ENCODE data around the gene IL17F.
A peak's percentile ranks its signal among the peaks of the same experiment; 100 is the strongest.

The IL17F gene

DNA sequence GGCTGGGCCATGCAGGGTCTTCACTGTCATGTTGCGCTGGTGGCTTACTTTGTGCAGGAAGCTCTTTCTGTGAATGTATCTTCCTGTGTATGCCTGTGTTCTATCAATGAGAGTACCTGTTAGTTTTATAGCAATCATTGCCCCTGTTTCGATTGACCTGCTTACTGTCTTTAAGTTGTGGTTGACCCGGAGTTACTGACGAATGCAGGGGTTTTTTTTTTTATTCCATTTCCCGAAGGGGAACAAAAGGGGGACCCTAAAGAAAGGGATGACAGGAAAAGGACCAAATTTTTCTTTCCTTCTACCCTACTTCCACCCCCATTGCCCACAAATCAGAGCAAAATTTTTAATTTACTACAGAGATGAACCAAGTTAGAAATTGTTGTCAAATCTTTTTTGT, at the start of gene IL17F:
IL17F (minus strand) TSS at position 101 of the 400 bp plus-strand sequence; CDS start at position 30, 71 bp downstream.
- no peak for ATAC-seq

DNA sequence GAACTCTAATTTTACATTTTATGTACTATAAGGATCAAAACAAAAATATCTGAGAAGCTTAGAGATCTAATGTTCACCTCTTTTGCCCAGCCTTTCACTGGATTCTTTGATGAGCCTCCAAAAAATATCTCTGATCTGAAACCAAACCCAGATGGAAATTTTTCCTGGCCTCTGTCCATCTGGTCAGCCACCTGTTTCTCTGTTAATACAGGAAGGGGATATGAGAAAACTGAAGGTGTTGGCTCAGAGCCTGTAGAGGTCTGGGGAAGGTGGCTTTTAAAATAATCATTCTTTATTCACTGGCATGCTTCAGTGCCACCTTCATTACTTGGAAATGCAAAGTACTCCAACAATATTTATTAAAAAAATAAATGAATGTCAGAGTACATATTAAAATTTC, 48.8 kb upstream of the IL17F start:
- peak overlapping the region; percentile 48 for H3K27ac Mint-ChIP-seq
- no peak overlapping the region for H3K4me3 Mint-ChIP-seq
- peaks cover 26% of the 10 kb centered on the region for H3K4me1 Mint-ChIP-seq
- H3K36me3 Mint-ChIP-seq, result no peaks in the 10 kb centered on the region
- H3K9me3 Mint-ChIP-seq, result peaks cover 4% of the 10 kb centered on the region
- H3K27me3 Mint-ChIP-seq, result no peaks in the 10 kb centered on the region
- ATAC-seq, result no peak

More for the DNA sequence above, at the start of gene IL17F:
- no peaks in the 10 kb centered on the region for H3K9me3 Mint-ChIP-seq
- peaks cover 23% of the 10 kb centered on the region for H3K27me3 Mint-ChIP-seq
- H3K27ac Mint-ChIP-seq, result no peak within 1 kb of the TSS
- no peaks in the 10 kb centered on the region for H3K4me1 Mint-ChIP-seq
- H3K36me3 Mint-ChIP-seq, result no peaks in the 10 kb centered on the region
- no peak within 1 kb of the TSS for H3K4me3 Mint-ChIP-seq

DNA sequence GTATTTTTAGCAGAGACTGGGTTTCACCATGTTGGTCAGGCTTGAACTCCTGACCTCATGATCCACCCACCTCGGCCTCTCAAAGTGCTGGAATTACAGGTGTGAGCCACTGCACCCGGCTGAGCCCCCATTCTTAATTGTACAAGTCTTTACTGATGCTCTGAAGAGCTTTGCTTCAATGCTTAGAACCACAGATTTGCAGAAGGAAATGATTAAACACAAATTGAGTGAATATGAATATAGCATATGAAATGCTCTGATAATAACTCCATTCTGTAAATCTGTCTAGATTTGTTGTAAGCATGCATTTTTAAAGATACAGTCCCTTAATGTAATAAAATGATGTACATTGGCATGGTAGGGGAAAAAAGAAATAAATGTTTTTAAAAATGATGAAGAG, 44.5 kb upstream of the IL17F start:
- Mint-ChIP-seq H3K36me3 (no peaks in the 10 kb centered on the region), H3K9me3 (no peaks in the 10 kb centered on the region), H3K4me3 (no peak overlapping the region), H3K4me1 (no peaks in the 10 kb centered on the region), H3K27ac (no peak overlapping the region), H3K27me3 (no peaks in the 10 kb centered on the region)
- ATAC-seq, result no peak

DNA sequence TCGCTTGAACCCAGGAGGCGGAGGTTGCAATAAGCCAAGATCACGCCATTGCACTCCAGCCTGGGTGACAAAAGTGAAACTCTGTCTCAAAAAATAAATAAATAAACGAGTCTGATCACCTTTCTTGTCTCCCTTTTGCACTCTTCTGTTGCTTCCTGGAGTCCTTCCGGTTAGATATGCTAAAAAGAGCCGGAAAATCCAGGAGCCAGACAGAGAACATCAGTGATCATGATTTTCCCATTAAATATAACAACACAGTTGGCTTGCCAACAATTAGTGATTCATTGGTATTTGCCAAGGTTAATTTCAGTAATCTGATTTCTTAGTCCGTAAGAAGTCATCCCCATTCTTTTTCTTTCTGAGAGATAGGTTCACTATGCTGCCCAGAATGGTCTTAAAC, 43.9 kb upstream of the IL17F start:
- H3K9me3 Mint-ChIP-seq, result no peaks in the 10 kb centered on the region
- no peak overlapping the region for H3K4me3 Mint-ChIP-seq
- H3K27ac Mint-ChIP-seq, result no peak overlapping the region
- peaks cover 4% of the 10 kb centered on the region for H3K4me1 Mint-ChIP-seq
- no peak for ATAC-seq
- peaks cover 3% of the 10 kb centered on the region for H3K36me3 Mint-ChIP-seq
- H3K27me3 Mint-ChIP-seq, result no peaks in the 10 kb centered on the region

DNA sequence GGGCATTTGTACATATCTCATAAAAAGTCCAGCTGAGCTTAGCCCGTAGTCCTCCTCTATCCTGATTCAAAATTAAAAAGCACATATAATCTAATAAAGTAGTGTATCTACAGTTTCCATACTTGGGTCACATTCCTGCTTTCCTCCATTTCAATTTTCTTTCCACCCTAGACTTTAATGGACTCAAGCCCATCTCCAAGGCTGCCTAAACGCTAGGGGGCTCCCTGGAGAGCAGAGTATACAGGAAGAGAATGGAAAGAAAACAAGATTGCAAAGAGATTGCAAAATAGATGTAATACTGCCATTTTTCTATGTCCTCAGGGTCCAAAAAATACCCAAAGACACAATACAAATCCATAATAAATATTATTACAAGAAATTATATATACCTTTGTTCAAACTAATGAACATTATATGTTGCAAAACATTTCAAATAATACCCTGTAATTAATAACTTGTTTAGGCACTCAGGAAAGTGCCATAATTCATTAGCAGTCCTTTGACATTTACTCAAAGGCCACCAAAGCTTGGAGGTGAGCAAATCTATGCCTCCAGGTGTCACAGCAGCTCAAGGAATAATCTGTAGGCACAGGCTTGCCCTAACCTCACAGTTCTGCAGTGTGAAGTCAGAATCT, 42.6 kb upstream of the IL17F start:
- ATAC-seq, result no peak
- no peak overlapping the region for H3K4me3 Mint-ChIP-seq
- peaks cover 17% of the 10 kb centered on the region for H3K4me1 Mint-ChIP-seq
- H3K36me3 Mint-ChIP-seq, result peaks cover 14% of the 10 kb centered on the region
- H3K9me3 Mint-ChIP-seq, result no peaks in the 10 kb centered on the region
- H3K27ac Mint-ChIP-seq, result no peak overlapping the region
- H3K27me3 Mint-ChIP-seq, result no peaks in the 10 kb centered on the region

DNA sequence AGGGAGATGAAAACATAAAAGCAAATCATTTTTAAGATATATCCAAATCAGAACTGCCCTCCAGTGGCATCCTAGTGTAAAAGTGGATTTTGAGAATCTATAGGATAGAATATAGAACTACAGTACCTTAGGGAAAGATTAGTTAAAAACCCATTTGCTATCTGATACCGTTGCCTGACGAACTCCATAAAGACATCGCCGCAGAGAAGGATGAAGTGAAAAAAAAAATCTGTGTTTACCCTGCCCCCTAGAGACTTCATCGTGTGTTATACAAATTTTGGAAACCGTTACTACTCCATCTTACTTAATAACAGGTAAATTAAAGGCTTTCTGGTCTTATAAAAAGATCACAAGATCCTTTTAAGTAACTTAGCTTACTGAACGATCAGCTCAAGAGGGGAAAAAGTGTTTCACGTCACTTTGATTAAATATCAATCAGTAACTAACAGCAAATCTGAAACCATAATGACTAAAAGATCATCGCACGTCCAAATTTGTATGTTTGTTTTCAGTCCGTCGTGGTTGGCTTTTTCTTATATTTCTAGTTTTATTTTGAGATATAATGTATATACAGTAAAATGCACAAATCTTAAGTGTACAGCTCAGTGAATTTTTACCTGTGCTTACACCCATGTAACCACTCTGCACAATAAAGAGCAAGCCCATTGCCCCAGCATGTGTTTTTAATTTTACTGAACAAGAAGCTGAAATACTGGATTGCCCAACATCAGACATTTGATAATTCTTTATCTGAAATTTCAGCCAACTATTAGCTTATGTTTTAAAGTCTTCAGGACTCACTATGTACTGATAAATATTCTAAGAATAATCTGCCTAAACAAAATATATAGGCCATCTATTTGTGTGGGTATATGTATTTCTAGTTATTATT, 41.1 kb upstream of the IL17F start:
- ATAC-seq, result no peak
- Mint-ChIP-seq H3K9me3 (no peaks in the 10 kb centered on the region), H3K27ac (no peak overlapping the region), H3K27me3 (no peaks in the 10 kb centered on the region), H3K4me1 (peaks cover 19% of the 10 kb centered on the region), H3K36me3 (peaks cover 28% of the 10 kb centered on the region), H3K4me3 (no peak overlapping the region)

DNA sequence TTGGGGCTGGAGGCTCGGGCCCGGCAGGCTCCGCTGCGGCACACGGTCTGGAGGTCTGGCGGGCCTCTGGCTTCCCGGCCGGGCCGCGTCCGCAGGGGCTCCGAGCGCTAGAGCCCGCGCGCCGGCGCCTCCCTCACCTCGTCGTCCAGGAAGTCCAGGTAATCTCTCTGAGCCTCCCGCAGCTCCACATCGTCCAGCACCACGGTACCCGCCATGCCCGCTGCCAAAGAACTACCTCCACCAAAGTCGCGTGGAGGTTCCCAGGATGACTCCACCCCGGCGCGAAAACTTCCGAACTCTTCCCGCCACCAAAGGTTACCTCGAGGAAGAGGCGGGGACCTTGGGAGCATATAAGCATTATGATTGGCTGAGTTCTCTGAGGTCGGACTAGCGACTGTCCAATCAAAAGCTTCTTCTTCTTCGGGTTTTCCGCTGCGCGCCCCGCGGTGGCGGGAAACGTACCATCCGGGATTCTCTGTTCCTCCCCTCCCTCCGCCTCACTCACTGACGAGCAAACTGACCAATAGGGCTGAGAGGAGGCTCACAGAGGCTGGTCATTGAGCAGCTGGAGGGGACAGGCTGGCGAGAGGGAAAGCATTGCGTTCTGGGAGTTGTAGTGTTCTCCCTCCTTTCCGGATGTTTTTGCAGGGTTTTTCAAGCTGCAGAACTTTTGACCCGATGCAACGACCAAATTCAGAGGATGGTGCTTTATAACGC, 40.3 kb upstream of the IL17F start, which contains the start of gene MCM3:
MCM3 (minus strand) TSS at position 283 of the 717 bp plus-strand sequence; CDS start at position 215, 68 bp downstream.
- Mint-ChIP-seq H3K4me3 (peak within 1 kb of the TSS; percentile 70), H3K27ac (no peak within 1 kb of the TSS), H3K4me1 (peaks cover 19% of the 10 kb centered on the region), H3K9me3 (no peaks in the 10 kb centered on the region), H3K27me3 (no peaks in the 10 kb centered on the region), H3K36me3 (peaks cover 32% of the 10 kb centered on the region)
- peak; percentile 100 for ATAC-seq

DNA sequence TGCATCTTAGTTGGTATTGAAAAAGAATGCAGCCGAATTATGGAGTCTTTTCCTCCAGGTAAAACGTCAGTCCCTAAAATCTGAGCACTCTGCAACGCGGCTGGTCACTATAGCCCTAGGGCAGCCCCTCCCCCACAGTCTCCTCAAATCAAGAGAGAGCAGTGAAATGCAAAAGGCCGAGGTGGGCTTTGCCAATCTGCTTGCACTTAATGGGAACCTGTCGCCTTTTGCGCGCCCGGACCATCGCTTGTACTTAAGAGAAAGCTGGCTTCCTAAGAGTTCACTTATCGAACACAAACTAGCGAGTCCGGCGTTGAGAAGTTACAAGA, 39.8 kb upstream of the IL17F start:
- peaks cover 19% of the 10 kb centered on the region for H3K4me1 Mint-ChIP-seq
- H3K9me3 Mint-ChIP-seq, result no peaks in the 10 kb centered on the region
- peak; percentile 2 for ATAC-seq
- H3K4me3 Mint-ChIP-seq, result no peak overlapping the region
- peaks cover 35% of the 10 kb centered on the region for H3K36me3 Mint-ChIP-seq
- H3K27me3 Mint-ChIP-seq, result no peaks in the 10 kb centered on the region
- H3K27ac Mint-ChIP-seq, result no peak overlapping the region

DNA sequence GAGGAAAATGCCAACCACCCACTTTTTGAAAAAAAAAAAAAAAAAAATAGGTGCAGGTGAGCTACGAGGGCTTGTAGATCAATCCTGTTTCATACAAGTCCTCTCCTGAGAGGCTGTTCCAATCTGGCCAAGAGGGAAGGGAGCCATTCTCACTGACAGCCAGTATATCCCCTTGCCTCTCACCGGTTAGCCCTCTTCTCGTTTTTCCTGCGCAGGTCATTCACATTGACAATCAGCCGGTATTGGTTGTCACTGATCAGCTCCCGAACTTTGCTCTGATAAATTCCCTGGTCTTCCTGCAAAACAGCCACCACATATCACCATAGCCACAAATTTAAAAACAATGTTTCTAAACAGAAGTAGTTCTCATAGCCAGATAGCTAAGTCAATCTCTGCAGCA, 38.8 kb upstream of the IL17F start:
- Mint-ChIP-seq H3K36me3 (peaks cover 45% of the 10 kb centered on the region), H3K4me1 (peaks cover 19% of the 10 kb centered on the region)

DNA sequence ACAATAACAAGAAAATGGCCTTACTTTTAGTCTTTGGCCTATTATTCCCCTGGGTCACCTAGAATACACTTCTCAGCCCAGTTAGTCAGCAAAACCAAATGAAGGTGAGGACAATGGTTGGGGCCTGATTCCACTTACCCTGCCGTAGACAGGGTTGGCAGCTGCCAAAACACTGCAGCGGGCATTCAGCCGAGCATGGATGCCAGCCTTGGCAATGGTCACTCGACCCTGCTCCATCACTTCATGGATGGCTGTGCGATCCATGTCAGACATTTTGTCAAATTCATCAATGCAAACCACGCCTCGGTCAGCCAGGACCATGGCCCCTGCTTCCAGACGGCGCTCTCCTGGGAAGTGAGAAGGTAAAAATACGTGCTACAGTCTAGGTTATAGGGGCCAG, 31.8 kb upstream of the IL17F start:
- Mint-ChIP-seq H3K9me3 (no peaks in the 10 kb centered on the region), H3K36me3 (peaks cover 64% of the 10 kb centered on the region), H3K27ac (no peak overlapping the region), H3K4me3 (no peak overlapping the region), H3K27me3 (no peaks in the 10 kb centered on the region), H3K4me1 (no peaks in the 10 kb centered on the region)
- no peak for ATAC-seq

More for the DNA sequence above, 38.8 kb upstream of the IL17F start:
- H3K27me3 Mint-ChIP-seq, result no peaks in the 10 kb centered on the region
- no peak for ATAC-seq
- no peaks in the 10 kb centered on the region for H3K9me3 Mint-ChIP-seq
- H3K4me3 Mint-ChIP-seq, result peak overlapping the region; percentile 70
- no peak overlapping the region for H3K27ac Mint-ChIP-seq

DNA sequence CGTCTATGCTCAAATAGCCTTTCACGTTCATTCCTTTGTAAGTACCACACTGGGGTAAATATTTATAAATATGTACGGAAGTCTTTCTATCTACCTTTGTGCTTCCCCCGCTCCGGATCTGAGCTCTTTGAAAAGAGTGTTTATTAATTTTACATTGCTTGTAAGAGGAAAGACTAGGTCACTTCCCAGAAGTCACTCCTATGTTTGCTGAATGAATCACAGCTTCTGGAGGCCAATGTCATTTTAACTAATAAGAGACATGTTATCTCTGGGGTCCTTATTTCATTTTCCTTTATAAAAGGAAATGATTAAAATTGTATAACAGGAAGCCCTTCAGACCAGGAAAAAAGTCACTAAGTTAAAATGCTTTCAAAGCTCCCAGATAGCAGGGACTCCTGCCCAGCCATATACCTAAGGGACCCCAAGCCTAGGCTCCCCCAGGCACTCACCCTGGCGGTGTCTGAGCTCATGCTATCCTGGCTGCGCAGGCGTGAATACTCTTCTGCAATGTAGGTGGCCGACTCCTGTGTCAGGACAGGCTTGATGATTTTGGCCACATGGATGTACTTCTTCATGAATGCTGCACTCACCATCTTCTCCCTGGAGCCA, 27.7 kb upstream of the IL17F start:
- no peaks in the 10 kb centered on the region for H3K27me3 Mint-ChIP-seq
- H3K27ac Mint-ChIP-seq, result no peak overlapping the region
- H3K4me3 Mint-ChIP-seq, result no peak overlapping the region
- H3K36me3 Mint-ChIP-seq, result peaks cover 75% of the 10 kb centered on the region
- no peaks in the 10 kb centered on the region for H3K4me1 Mint-ChIP-seq
- H3K9me3 Mint-ChIP-seq, result no peaks in the 10 kb centered on the region
- no peak for ATAC-seq

DNA sequence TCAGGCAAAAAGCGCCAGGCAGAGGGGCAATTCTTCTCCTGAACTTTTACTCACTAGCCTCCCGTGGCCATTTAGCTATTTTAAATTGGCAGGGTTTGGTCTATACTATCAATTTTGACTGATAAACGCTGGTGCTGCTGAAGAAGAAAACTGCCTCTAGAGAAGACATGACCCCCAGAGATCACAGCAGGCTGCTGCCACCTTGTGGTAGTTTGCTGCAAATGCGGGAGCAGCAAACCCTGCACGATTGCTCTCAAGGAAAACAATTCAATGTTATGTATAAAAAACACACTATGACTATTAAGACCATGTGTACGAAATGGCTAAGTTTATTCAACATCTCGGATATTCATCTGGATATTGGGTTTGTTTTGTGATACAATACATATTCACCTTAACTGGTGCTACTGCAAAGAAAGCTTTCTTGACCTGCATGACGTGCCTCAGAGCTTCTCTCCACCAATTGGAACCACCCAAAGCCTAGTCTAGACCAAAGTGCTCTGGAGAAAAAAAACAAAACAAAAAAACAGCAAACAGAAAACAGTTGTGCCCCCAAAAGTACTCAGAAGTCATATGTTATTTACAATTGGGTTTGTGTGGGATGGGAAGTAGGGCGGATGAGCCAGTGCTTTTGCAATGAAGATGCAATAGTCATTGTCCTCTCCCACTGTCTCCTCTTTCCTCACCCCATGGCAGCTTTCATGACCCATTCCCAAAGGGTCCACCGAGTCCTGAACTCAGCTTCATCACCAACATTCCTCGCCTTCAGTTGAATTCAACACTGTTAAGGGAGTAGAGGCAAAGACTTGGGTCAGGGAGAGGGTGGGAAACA, 19.6 kb upstream of the IL17F start:
- H3K4me1 Mint-ChIP-seq, result peaks cover 5% of the 10 kb centered on the region
- H3K4me3 Mint-ChIP-seq, result no peak overlapping the region
- H3K36me3 Mint-ChIP-seq, result peaks cover 52% of the 10 kb centered on the region
- peak; percentile 70 for ATAC-seq
- no peak overlapping the region for H3K27ac Mint-ChIP-seq
- H3K9me3 Mint-ChIP-seq, result no peaks in the 10 kb centered on the region
- no peaks in the 10 kb centered on the region for H3K27me3 Mint-ChIP-seq

DNA sequence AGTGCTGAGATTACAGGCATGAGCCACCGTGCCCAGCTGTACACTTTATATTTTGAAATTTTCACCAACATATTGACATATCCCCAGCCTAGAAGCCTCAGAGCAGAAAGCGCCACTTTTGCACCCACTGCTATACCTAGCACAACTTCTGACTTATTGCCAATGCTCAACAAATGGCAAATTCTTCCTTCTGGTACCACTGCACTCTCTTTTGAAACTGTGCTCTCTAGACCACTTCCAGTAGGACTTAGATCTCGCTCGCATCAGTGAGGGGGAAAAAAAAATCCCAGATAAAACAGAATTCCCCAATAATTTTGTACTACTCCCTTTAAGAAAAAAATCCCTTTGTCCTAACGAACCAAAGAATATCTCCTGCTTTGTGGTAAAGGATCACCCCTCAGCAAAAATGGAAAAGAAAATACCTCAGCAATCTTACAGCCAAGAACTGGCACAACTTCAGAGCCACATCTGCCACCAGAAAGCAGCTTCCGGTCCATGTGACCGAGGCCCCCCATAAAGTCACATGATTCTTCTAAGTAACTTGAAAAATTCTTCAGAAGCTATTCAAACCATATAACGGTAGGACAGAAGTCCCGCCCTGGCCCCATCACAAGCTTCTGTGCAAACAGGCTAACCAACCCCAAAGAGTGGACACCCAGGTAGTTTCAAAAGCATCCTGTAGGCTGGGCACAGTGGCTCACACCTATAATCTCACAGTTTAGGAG, 18.5 kb upstream of the IL17F start:
- no peak for ATAC-seq
- Mint-ChIP-seq H3K27ac (no peak overlapping the region), H3K36me3 (peaks cover 42% of the 10 kb centered on the region), H3K4me3 (no peak overlapping the region), H3K9me3 (no peaks in the 10 kb centered on the region), H3K27me3 (no peaks in the 10 kb centered on the region), H3K4me1 (peaks cover 5% of the 10 kb centered on the region)

DNA sequence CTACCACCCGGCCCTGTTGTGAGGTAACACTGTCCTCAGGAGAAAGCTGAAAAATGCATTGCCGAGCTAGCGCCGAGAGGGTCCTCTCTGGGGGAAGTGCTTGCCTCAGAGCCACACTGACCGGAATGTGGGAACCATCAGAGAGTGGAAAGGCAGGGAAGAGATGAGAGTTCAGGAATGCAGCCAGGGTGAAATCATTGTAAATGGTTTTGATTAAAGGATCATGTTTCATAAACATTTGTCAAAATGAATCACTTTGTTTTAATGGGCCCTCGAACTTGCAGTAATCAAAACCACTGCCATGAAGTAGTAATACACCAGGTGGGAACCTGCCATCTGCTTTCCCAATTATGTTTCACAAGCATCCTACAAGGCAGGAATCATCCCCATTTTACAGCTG, 16.9 kb upstream of the IL17F start:
- Mint-ChIP-seq H3K9me3 (no peaks in the 10 kb centered on the region), H3K36me3 (peaks cover 27% of the 10 kb centered on the region), H3K27me3 (no peaks in the 10 kb centered on the region), H3K4me1 (peaks cover 5% of the 10 kb centered on the region), H3K27ac (no peak overlapping the region), H3K4me3 (no peak overlapping the region)
- no peak for ATAC-seq

Data from stimulated activated memory B cell treated with anti-CD40 and anti-IgM and Interleukin-4, amounts not matched to agents 10 μg/mL and 1 μg/mL and 100 μg/mL, for 72 hours (primary cell).